Measurements from ENCODE around the gene SLC25A18. TPM values are rescaled to one million over a fixed set of nuclear protein-coding genes. Genes with fewer than 3 reads are reported as not detected.

Gene SLC25A18
- total and polyA plus RNA-seq, 4 donors = 18.8 to 84.7 (median 69.8) TPM

GRCh38 chr22:17587629-17588028, 24.3 kb downstream of the SLC25A18 start:
- H3K27ac ChIP-seq (ENCODE audit: low read depth in 1 of 2, low read length in 2 of 2) = no peak overlapping the region
- 94% methylated on average over 14 of the region's 14 CpGs for WGBS
- H3K36me3 ChIP-seq (ENCODE audit: control insufficient read depth in 4 of 4, insufficient read depth in 3 of 4, low read depth in 1 of 4, low read length in 3 of 4) = peaks cover 15 to 65% (median 56%) of the 10 kb centered on the region in 4 donors
- no peaks in the 10 kb centered on the region for H3K4me1 ChIP-seq (ENCODE audit: control insufficient read depth in 4 of 4, insufficient read depth in 4 of 4, low read length in 3 of 4)
- no peak overlapping the region for H3K4me3 ChIP-seq (ENCODE audit: low read depth in 1 of 3, low read length in 3 of 3)
- no peaks in the 10 kb centered on the region for H3K9me3 ChIP-seq (ENCODE audit: control insufficient read depth in 4 of 4, low read length in 3 of 4)
- no peak overlapping the region for H3K9ac ChIP-seq (ENCODE audit: low read depth in 1 of 2, low read length in 2 of 2)
- no peaks in the 10 kb centered on the region for H3K27me3 ChIP-seq (ENCODE audit: control insufficient read depth in 4 of 4, insufficient read depth in 4 of 4, low read length in 3 of 4)
- TF ChIP-seq GABPA (IDR thresholded peaks at IDR 0.05 in 1 of 2, conservative IDR thresholded peaks at IDR 0.05 in 1 of 2) = no peak
- no peak for TF ChIP-seq MAX (IDR thresholded peaks at IDR 0.05)
- TF ChIP-seq TAF1 (conservative IDR thresholded peaks at IDR 0.05) = no peak
- no peak for TF ChIP-seq ZBTB33 (IDR thresholded peaks at IDR 0.05)
- TF ChIP-seq CTCF (IDR thresholded peaks at IDR 0.05; ENCODE audit: low read depth, low read length, missing input control) = no peak
- TF ChIP-seq SP1 (IDR thresholded peaks at IDR 0.05) = no peak
- no peak for TF ChIP-seq HNF4G (IDR thresholded peaks at IDR 0.05)
- no peak for TF ChIP-seq REST (IDR thresholded peaks at IDR 0.05)
- no peak for TF ChIP-seq EGR1 (IDR thresholded peaks at IDR 0.05; ENCODE audit: low read depth in 2 of 2)
- no peak for TF ChIP-seq JUND (IDR thresholded peaks at IDR 0.05)
- no peak for DNase-seq (ENCODE audit: low spot score)

- no peaks in the 10 kb centered on the region for H3K9me3 ChIP-seq (ENCODE audit: control insufficient read depth in 4 of 4, low read length in 3 of 4)
- H3K36me3 ChIP-seq (ENCODE audit: control insufficient read depth in 4 of 4, insufficient read depth in 3 of 4, low read depth in 1 of 4, low read length in 3 of 4) = peaks cover 13 to 62% (median 56%) of the 10 kb centered on the region in 4 donors
- no peak overlapping the region for H3K27ac ChIP-seq (ENCODE audit: low read depth in 1 of 2, low read length in 2 of 2)
- no peaks in the 10 kb centered on the region for H3K27me3 ChIP-seq (ENCODE audit: control insufficient read depth in 4 of 4, insufficient read depth in 4 of 4, low read length in 3 of 4)
- H3K9ac ChIP-seq (ENCODE audit: low read depth in 1 of 2, low read length in 2 of 2) = no peak overlapping the region
- 97% methylated on average over 11 of the region's 11 CpGs for WGBS
- no peaks in the 10 kb centered on the region for H3K4me1 ChIP-seq (ENCODE audit: control insufficient read depth in 4 of 4, insufficient read depth in 4 of 4, low read length in 3 of 4)
- no peak overlapping the region for H3K4me3 ChIP-seq (ENCODE audit: low read depth in 1 of 3, low read length in 3 of 3)
- no peak for DNase-seq (ENCODE audit: low spot score)
- TF ChIP-seq RAD21 (IDR thresholded peaks at IDR 0.05) = no peak
- TF ChIP-seq NR2F2 (IDR thresholded peaks at IDR 0.05) = no peak
- TF ChIP-seq FOXA2 (IDR thresholded peaks at IDR 0.05) = no peak
- no peak for TF ChIP-seq SP1 (IDR thresholded peaks at IDR 0.05)
- TF ChIP-seq HNF4G (IDR thresholded peaks at IDR 0.05) = no peak
- no peak for TF ChIP-seq REST (IDR thresholded peaks at IDR 0.05)
- no peak for TF ChIP-seq CTCF (IDR thresholded peaks at IDR 0.05; ENCODE audit: low read depth, low read length, missing input control)
- TF ChIP-seq RXRA (IDR thresholded peaks at IDR 0.05) = no peak
- TF ChIP-seq FOXA1 (IDR thresholded peaks at IDR 0.05) = no peak
- TF ChIP-seq ATF3 (IDR thresholded peaks at IDR 0.05) = no peak
- TF ChIP-seq YY1 (IDR thresholded peaks at IDR 0.05) = no peak
- no peak for TF ChIP-seq GABPA (IDR thresholded peaks at IDR 0.05 in 1 of 2, conservative IDR thresholded peaks at IDR 0.05 in 1 of 2)
- no peak for TF ChIP-seq HNF4A (conservative IDR thresholded peaks at IDR 0.05)
- no peak for TF ChIP-seq TAF1 (conservative IDR thresholded peaks at IDR 0.05)
These were observed 25.3 kb downstream of the SLC25A18 start for GRCh38 chr22:17588606-17589005.
